ENCODE results near the gene MYCBPAP.

The MYCBPAP gene

DNA sequence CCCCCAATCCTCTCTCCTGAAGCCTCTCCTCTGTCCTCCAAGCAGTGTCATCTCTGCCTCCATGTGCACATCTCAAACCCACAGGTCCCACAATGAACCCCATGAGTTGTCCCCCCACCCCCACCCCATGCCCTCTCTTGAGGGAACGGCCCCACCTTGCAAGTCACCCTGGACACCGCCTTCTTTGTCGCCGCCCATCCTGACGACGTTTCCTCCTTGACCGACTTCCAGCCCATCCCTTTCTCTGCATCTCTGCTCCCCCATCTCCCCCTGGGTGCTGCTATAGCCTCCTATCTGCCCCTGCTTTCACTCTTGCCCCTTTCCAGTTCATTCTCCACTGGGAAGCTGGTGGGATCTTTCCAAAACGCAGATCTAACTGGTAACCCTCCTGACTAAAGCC, 37.1 kb downstream of the MYCBPAP start:
- DNase-seq (ENCODE audit: insufficient read length, low spot score) = no peak
- TF ChIP-seq CTCF (IDR thresholded peaks at IDR 0.05; ENCODE audit: insufficient read depth, missing control alignments) = no peak
- FAIRE-seq = no peak

- FAIRE-seq = no peak
- DNase-seq (ENCODE audit: insufficient read length, low spot score) = no peak
- TF ChIP-seq CTCF (IDR thresholded peaks at IDR 0.05; ENCODE audit: insufficient read depth, missing control alignments) = no peak
Measured at GRCh38 chr17:50546701-50547034, 38.4 kb downstream of the MYCBPAP start.

- DNase-seq (ENCODE audit: insufficient read length, low spot score) (peak; percentile 75), FAIRE-seq (no peak)
- TF ChIP-seq CTCF (IDR thresholded peaks at IDR 0.05; ENCODE audit: insufficient read depth, missing control alignments) = peak; percentile 99
Measured at GRCh38 chr17:50547035-50547735, 38.9 kb downstream of the MYCBPAP start, which contains the start of gene SPATA20. Gene SPATA20, plus strand, starts transcription at chr17:50547174. Its CDS starts 35 bp downstream, at chr17:50547209.

DNA sequence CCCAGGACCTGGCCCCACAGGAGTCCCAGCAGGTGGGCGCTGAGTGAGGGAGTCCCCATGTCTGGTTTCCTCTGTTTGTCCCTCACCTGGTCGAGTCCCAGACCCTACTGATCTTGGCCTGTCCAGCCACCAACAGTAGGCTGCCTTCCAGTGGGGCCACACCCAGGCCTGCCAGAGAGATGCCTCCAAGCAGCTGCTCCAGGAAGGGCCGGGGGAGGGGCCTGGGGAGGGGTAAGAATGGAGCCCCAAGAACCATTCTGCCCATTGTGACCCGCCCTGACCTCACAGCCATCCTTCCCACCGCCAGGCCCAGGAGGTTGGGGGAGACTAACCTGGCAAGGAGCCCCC, 39.5 kb downstream of the MYCBPAP start:
- DNase-seq (ENCODE audit: insufficient read length, low spot score) (no peak), FAIRE-seq (no peak)
- no peak for TF ChIP-seq CTCF (IDR thresholded peaks at IDR 0.05; ENCODE audit: insufficient read depth, missing control alignments)

DNA sequence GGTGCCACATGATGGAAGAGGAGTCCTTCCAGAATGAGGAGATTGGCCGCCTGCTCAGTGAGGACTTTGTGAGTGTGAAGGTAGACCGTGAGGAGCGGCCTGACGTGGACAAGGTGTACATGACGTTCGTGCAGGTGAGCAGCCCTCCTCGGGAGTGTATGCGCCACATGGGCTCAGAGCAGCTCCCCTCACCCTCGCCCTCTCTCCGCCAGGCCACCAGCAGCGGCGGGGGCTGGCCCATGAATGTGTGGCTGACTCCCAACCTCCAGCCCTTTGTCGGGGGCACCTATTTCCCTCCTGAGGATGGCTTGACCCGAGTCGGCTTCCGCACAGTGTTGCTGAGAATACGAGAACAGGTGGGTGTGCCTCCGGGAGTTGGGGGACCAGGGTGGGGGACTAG, 40.6 kb downstream of the MYCBPAP start:
- no peak for TF ChIP-seq CTCF (IDR thresholded peaks at IDR 0.05; ENCODE audit: insufficient read depth, missing control alignments)
- FAIRE-seq = no peak
- DNase-seq (ENCODE audit: insufficient read length, low spot score) = no peak

GRCh38 chr17:50549256-50549941, 41.2 kb downstream of the MYCBPAP start:
- no peak for TF ChIP-seq CTCF (IDR thresholded peaks at IDR 0.05; ENCODE audit: insufficient read depth, missing control alignments)
- DNase-seq (ENCODE audit: insufficient read length, low spot score) = no peak
- FAIRE-seq = no peak

GRCh38 chr17:50549969-50550368, 41.7 kb downstream of the MYCBPAP start:
- TF ChIP-seq CTCF (IDR thresholded peaks at IDR 0.05; ENCODE audit: insufficient read depth, missing control alignments) = no peak
- FAIRE-seq = no peak

More at GRCh38 chr17:50549969-50550368, 41.7 kb downstream of the MYCBPAP start:
- DNase-seq (ENCODE audit: insufficient read length, low spot score) = no peak

Data from D721Med (cell line).